HEK293 (cell line): ENCODE measurements around the gene ZNF775.

Experiments used
- CTCF ChIA-PET: fragments of 350-600 bp; formaldehyde crosslinking; extraction: SDS; loops from one replicate; lab custom pipeline; 2021; ENCODE audit warnings: antibody characterized with exemption; lab: Yijun Ruan, JAX
- POLR2A ChIA-PET: fragments of 300-600 bp; formaldehyde crosslinking; extraction: SDS; loops from one replicate; lab custom pipeline; 2020; ENCODE audit warnings: antibody characterized with exemption, inconsistent platforms; lab: Yijun Ruan, JAX
- H3K27ac ChIP-seq: fragments of 200-500 bp; sonication (Bioruptor generic); 2 replicates; pipeline ENCODE4 v1.5.1; 2014; ENCODE audit warnings: low read depth, low read length, control low read depth, inconsistent platforms; ENCODE audit errors: extremely low read depth
- H3K36me3 ChIP-seq, 2 experiments: fragments of 200-500 bp in 1 of 2; sonication (Bioruptor generic) in 1 of 2; 1 replicate in 1 of 2; 2 replicates in 1 of 2; pipeline ENCODE4 v1.5.1; 2014 to 2017; ENCODE audit warnings: inconsistent platforms in 2 of 2, low read length in 2 of 2; ENCODE audit not compliant: control insufficient read depth in 2 of 2, insufficient read depth in 1 of 2
- H3K4me1 ChIP-seq: fragments of 200-500 bp; sonication (Bioruptor generic); 2 replicates; pipeline ENCODE4 v1.5.1; 2014; ENCODE audit warnings: mild to moderate bottlenecking, low read length, inconsistent platforms; ENCODE audit not compliant: control insufficient read depth, insufficient read depth
- H3K4me3 ChIP-seq: 2 replicates; pipeline ENCODE4 v1.5.1; 2011; ENCODE audit warnings: low read depth, mild to moderate bottlenecking, control low read depth, low read length, moderate library complexity
- H3K9me3 ChIP-seq: fragments of 200-500 bp; sonication (Bioruptor generic); 2 replicates; pipeline ENCODE4 v1.5.1; 2014; ENCODE audit warnings: low read depth, low read length, inconsistent platforms; ENCODE audit not compliant: control insufficient read depth, insufficient read depth
- BCL11B ChIP-seq: fragments of 450-650 bp; formaldehyde crosslinking; IDR thresholded peaks from 2 replicates; pipeline ENCODE4 v1.5.1; 2016; ENCODE audit warnings: low read depth, missing biosample characterization, missing genetic modification characterization
- EGR2 ChIP-seq: fragments of 450-650 bp; formaldehyde crosslinking; IDR thresholded peaks from 2 replicates; pipeline ENCODE4 v1.5.1; 2016; ENCODE audit warnings: low read depth, missing biosample characterization, missing genetic modification characterization
- HOXC10 ChIP-seq: sonication (generic); formaldehyde crosslinking; IDR thresholded peaks from 2 replicates; pipeline ENCODE4 v1.8.1; 2023; ENCODE audit warnings: mild to moderate bottlenecking, missing genetic modification reagents
- KLF7 ChIP-seq: fragments of 450-650 bp; formaldehyde crosslinking; IDR thresholded peaks from 2 replicates; pipeline ENCODE4 v1.5.1; 2016; ENCODE audit warnings: missing biosample characterization, missing genetic modification characterization, borderline replicate concordance
- OVOL3 ChIP-seq: fragments of 450-650 bp; formaldehyde crosslinking; IDR thresholded peaks from 2 replicates; pipeline ENCODE4 v1.5.1; 2016; ENCODE audit warnings: missing biosample characterization, missing genetic modification characterization
- ZBTB48 ChIP-seq: fragments of 450-650 bp; formaldehyde crosslinking; IDR thresholded peaks from 2 replicates; pipeline ENCODE4 v1.5.1; 2016; ENCODE audit warnings: missing biosample characterization, missing genetic modification characterization
- ZEB2 ChIP-seq: fragments of 450-650 bp; formaldehyde crosslinking; IDR thresholded peaks from 2 replicates; pipeline ENCODE4 v1.5.1; 2016; ENCODE audit warnings: missing biosample characterization, missing genetic modification characterization
- ZFP69B ChIP-seq: fragments of 450-650 bp; formaldehyde crosslinking; IDR thresholded peaks from 2 replicates; pipeline ENCODE4 v1.5.1; 2016; ENCODE audit warnings: missing biosample characterization, missing genetic modification characterization
- ZNF132 ChIP-seq: fragments of 450-650 bp; formaldehyde crosslinking; IDR thresholded peaks from 2 replicates; pipeline ENCODE4 v1.5.1; 2017; ENCODE audit warnings: missing biosample characterization, missing genetic modification characterization, borderline replicate concordance
- ZNF133 ChIP-seq: fragments of 450-650 bp; formaldehyde crosslinking; IDR thresholded peaks from 2 replicates; pipeline ENCODE4 v1.5.1; 2016; ENCODE audit warnings: missing biosample characterization, missing genetic modification characterization
- ZNF366 ChIP-seq: fragments of 450-650 bp; formaldehyde crosslinking; conservative IDR thresholded peaks from 2 replicates; pipeline ENCODE4 v1.5.1; 2016; ENCODE audit warnings: missing biosample characterization, missing genetic modification characterization
- ZNF549 ChIP-seq: fragments of 450-650 bp; IDR thresholded peaks from 2 replicates; pipeline ENCODE4 v1.5.1; 2018; ENCODE audit warnings: missing biosample characterization, missing genetic modification characterization, mild to moderate bottlenecking, inconsistent platforms, moderate library complexity
- ZNF621 ChIP-seq: fragments of 450-650 bp; formaldehyde crosslinking; IDR thresholded peaks from 2 replicates; pipeline ENCODE4 v1.5.1; 2017; ENCODE audit warnings: missing biosample characterization, missing genetic modification characterization
- ZNF654 ChIP-seq: fragments of 450-650 bp; formaldehyde crosslinking; IDR thresholded peaks from 2 replicates; pipeline ENCODE4 v1.5.1; 2016; ENCODE audit warnings: low read depth, missing biosample characterization, missing genetic modification characterization
- ZNF660 ChIP-seq: fragments of 450-650 bp; IDR thresholded peaks from 2 replicates; pipeline ENCODE4 v1.5.1; 2018; ENCODE audit warnings: missing biosample characterization, mild to moderate bottlenecking, missing genetic modification characterization
- ZNF768 ChIP-seq: fragments of 450-650 bp; formaldehyde crosslinking; IDR thresholded peaks from 2 replicates; pipeline ENCODE4 v1.5.1; 2018; ENCODE audit warnings: missing biosample characterization, mild to moderate bottlenecking, missing genetic modification characterization
- ZSCAN23 ChIP-seq: fragments of 450-650 bp; formaldehyde crosslinking; IDR thresholded peaks from 2 replicates; pipeline ENCODE4 v1.5.1; 2016; ENCODE audit warnings: missing biosample characterization, missing genetic modification characterization
- TF ChIP-seq, protein P1 (sequence below): fragments of 450-650 bp; formaldehyde crosslinking; IDR thresholded peaks from 2 replicates; pipeline ENCODE4 v1.5.1; 2016; ENCODE audit warnings: missing biosample characterization, missing genetic modification characterization
- TF ChIP-seq, protein P2 (sequence below): fragments of 450-650 bp; IDR thresholded peaks from 2 replicates; pipeline ENCODE4 v1.5.1; 2018; ENCODE audit warnings: missing biosample characterization, mild to moderate bottlenecking, missing genetic modification characterization
- TF ChIP-seq, protein P3 (sequence below): fragments of 450-650 bp; formaldehyde crosslinking; IDR thresholded peaks from 2 replicates; pipeline ENCODE4 v1.5.1; 2016; ENCODE audit warnings: missing biosample characterization, missing genetic modification characterization

The ZNF775 gene

DNA sequence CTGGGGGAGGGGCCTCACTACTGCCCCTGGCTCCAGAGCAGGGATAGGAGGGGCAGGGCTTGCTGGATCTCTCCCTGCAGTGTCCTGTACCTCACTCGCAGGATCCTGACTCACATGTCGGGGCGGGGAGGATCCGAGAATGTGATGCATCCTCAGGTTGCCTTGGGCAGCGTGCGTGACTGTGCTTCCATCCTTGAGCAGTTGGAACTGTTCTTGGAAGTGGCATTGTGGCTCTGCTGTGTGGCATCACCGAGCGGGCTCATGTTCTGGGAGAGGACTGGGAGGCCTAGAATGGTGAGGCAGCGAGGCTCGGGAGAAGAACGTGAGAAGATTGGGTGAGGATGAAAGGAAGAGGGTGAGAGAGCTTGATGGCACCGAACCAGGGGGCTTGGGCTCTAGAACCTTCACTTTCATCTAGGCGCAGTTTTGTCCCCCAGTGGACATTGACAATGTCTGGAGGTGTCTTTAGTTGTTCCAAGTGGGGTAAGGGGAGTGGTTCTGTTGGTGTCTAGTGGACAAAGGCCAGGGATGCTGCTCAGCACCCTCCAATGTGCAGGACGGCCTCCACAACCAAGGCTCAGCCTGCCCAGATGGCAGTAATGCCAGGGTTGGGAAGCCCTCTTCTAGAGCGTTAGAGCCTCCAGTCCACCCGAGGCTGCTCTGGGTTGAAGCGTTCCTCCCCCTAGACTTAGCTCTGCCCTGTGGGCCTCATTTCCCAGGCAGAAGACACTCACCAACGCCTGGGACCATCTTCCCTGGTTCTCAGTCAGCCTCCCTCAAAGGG is 46.1 kb upstream of the ZNF775 start:
- CTCF ChIA-PET: no interaction called here
- H3K4me1 ChIP-seq: no peaks in the 10 kb centered on the region
- POLR2A ChIA-PET: no interaction called here
- TF ChIP-seq, protein P1, sequence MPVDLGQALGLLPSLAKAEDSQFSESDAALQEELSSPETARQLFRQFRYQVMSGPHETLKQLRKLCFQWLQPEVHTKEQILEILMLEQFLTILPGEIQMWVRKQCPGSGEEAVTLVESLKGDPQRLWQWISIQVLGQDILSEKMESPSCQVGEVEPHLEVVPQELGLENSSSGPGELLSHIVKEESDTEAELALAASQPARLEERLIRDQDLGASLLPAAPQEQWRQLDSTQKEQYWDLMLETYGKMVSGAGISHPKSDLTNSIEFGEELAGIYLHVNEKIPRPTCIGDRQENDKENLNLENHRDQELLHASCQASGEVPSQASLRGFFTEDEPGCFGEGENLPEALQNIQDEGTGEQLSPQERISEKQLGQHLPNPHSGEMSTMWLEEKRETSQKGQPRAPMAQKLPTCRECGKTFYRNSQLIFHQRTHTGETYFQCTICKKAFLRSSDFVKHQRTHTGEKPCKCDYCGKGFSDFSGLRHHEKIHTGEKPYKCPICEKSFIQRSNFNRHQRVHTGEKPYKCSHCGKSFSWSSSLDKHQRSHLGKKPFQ (tag by site-specific recombination): no peak
- TF ChIP-seq ZNF132 (tag by site-specific recombination) (no peak), ZNF768 (no peak)
- peaks cover 0 to 85% of the 10 kb centered on the region in 2 experiments; a peak in 1 of 3 replicates for H3K36me3 ChIP-seq
- H3K27ac ChIP-seq: no peak overlapping the region
- H3K4me3 ChIP-seq: no peak overlapping the region
- H3K9me3 ChIP-seq: no peaks in the 10 kb centered on the region

DNA sequence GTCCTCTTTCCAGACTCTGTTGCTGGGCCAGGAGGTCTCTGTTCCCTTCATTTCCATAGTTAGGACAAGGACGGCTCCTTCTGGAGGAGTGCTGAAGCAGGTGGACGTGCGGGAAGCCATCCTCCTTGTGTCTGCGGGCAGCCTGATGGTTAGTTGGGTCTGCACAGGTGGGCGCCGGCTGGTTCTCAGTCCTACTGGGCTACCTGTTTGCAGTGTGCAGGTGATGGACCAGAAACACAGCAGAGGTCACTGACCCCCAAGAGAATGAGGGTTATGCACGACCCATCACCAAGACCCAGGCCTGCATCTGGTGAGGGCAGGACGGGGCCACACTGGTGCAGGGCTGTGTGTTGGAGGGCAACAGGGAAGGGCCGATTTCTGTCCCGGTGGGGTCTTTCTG is 45.5 kb upstream of the ZNF775 start:
- CTCF ChIA-PET: no interaction called here
- TF ChIP-seq BCL11B (tag by site-specific recombination) (no peak), ZNF768 (no peak), ZBTB48 (tag by site-specific recombination) (no peak), ZNF660 (tag by site-specific recombination) (no peak), ZNF621 (tag by site-specific recombination) (no peak), ZSCAN23 (no peak), HOXC10 (CRISPR knock-in tag) (no peak), KLF7 (tag by site-specific recombination) (no peak), ZEB2 (tag by site-specific recombination) (no peak), ZNF366 (tag by site-specific recombination) (no peak), EGR2 (tag by site-specific recombination) (no peak), ZNF133 (no peak), OVOL3 (tag by site-specific recombination) (no peak), ZFP69B (tag by site-specific recombination) (no peak), ZNF549 (tag by site-specific recombination) (no peak), ZNF654 (tag by site-specific recombination) (no peak)
- TF ChIP-seq, protein P2, sequence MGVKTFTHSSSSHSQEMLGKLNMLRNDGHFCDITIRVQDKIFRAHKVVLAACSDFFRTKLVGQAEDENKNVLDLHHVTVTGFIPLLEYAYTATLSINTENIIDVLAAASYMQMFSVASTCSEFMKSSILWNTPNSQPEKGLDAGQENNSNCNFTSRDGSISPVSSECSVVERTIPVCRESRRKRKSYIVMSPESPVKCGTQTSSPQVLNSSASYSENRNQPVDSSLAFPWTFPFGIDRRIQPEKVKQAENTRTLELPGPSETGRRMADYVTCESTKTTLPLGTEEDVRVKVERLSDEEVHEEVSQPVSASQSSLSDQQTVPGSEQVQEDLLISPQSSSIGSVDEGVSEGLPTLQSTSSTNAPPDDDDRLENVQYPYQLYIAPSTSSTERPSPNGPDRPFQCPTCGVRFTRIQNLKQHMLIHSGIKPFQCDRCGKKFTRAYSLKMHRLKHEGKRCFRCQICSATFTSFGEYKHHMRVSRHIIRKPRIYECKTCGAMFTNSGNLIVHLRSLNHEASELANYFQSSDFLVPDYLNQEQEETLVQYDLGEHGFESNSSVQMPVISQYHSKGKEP: no peak
- TF ChIP-seq, protein P3, sequence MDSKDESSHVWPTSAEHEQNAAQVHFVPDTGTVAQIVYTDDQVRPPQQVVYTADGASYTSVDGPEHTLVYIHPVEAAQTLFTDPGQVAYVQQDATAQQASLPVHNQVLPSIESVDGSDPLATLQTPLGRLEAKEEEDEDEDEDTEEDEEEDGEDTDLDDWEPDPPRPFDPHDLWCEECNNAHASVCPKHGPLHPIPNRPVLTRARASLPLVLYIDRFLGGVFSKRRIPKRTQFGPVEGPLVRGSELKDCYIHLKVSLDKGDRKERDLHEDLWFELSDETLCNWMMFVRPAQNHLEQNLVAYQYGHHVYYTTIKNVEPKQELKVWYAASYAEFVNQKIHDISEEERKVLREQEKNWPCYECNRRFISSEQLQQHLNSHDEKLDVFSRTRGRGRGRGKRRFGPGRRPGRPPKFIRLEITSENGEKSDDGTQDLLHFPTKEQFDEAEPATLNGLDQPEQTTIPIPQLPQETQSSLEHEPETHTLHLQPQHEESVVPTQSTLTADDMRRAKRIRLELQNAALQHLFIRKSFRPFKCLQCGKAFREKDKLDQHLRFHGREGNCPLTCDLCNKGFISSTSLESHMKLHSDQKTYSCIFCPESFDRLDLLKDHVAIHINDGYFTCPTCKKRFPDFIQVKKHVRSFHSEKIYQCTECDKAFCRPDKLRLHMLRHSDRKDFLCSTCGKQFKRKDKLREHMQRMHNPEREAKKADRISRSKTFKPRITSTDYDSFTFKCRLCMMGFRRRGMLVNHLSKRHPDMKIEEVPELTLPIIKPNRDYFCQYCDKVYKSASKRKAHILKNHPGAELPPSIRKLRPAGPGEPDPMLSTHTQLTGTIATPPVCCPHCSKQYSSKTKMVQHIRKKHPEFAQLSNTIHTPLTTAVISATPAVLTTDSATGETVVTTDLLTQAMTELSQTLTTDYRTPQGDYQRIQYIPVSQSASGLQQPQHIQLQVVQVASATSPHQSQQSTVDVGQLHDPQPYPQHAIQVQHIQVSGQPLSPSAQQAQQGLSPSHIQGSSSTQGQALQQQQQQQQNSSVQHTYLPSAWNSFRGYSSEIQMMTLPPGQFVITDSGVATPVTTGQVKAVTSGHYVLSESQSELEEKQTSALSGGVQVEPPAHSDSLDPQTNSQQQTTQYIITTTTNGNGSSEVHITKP (tag by site-specific recombination): no peak
- TF ChIP-seq, all 188 proteins: peak for 0
- POLR2A ChIA-PET: interaction anchor here (1.4 kb wide), 1 partner anchor 35 kb away, joined by 3 read pairs; the partner anchor contains the start of gene REPIN1
- no peaks in the 10 kb centered on the region for H3K9me3 ChIP-seq
- no peaks in the 10 kb centered on the region for H3K4me1 ChIP-seq
- no peak overlapping the region for H3K27ac ChIP-seq
- peaks cover 0 to 84% of the 10 kb centered on the region in 2 experiments; a peak in 1 of 3 replicates for H3K36me3 ChIP-seq
- no peak overlapping the region for H3K4me3 ChIP-seq
